Measurements from ENCODE around the gene ARHGAP6.

- no peak for TF ChIP-seq EZH2 (IDR thresholded peaks at IDR 0.05)
- TF ChIP-seq, protein P1, sequence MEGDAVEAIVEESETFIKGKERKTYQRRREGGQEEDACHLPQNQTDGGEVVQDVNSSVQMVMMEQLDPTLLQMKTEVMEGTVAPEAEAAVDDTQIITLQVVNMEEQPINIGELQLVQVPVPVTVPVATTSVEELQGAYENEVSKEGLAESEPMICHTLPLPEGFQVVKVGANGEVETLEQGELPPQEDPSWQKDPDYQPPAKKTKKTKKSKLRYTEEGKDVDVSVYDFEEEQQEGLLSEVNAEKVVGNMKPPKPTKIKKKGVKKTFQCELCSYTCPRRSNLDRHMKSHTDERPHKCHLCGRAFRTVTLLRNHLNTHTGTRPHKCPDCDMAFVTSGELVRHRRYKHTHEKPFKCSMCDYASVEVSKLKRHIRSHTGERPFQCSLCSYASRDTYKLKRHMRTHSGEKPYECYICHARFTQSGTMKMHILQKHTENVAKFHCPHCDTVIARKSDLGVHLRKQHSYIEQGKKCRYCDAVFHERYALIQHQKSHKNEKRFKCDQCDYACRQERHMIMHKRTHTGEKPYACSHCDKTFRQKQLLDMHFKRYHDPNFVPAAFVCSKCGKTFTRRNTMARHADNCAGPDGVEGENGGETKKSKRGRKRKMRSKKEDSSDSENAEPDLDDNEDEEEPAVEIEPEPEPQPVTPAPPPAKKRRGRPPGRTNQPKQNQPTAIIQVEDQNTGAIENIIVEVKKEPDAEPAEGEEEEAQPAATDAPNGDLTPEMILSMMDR (IDR thresholded peaks at IDR 0.05), result no peak
- no peak for TF ChIP-seq EZH2phosphoT487 (IDR thresholded peaks at IDR 0.05)
Measured at GRCh38 chrX:11504234-11504633, 161.5 kb downstream of the ARHGAP6 start.

All from neural progenitor cell (in vitro differentiated cells).